ENCODE measurements around the gene FCRL6.

Gene FCRL6

DNA sequence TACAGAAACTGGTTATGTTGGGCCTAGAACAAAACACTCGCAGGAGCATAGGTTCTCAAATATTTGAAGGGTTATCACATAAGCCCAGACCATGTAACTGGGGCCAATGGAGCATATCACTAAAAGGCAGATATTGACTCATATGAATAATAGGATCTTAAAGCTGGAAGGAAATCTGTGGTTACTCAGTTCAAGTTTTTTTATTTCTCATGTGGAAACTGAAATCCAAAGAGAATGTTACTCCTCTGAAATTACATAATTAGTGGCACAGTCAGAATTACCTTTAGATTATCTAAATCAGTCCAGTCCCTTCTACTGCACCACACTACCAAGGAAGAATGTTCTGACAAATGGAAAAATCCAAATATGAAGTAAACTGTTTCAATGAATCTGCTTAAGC is 36.6 kb downstream of the FCRL6 start:
- H3K9me3 ChIP-seq (ENCODE audit: severe bottlenecking): no peaks in the 10 kb centered on the region
- no peak overlapping the region for H3K4me3 ChIP-seq (ENCODE audit: low read depth, low read length)
- no peak for DNase-seq
- peaks cover 96% of the 10 kb centered on the region for H3K27me3 ChIP-seq (ENCODE audit: insufficient read depth, low read depth, severe bottlenecking)
- TF ChIP-seq, protein P1, sequence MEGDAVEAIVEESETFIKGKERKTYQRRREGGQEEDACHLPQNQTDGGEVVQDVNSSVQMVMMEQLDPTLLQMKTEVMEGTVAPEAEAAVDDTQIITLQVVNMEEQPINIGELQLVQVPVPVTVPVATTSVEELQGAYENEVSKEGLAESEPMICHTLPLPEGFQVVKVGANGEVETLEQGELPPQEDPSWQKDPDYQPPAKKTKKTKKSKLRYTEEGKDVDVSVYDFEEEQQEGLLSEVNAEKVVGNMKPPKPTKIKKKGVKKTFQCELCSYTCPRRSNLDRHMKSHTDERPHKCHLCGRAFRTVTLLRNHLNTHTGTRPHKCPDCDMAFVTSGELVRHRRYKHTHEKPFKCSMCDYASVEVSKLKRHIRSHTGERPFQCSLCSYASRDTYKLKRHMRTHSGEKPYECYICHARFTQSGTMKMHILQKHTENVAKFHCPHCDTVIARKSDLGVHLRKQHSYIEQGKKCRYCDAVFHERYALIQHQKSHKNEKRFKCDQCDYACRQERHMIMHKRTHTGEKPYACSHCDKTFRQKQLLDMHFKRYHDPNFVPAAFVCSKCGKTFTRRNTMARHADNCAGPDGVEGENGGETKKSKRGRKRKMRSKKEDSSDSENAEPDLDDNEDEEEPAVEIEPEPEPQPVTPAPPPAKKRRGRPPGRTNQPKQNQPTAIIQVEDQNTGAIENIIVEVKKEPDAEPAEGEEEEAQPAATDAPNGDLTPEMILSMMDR (IDR thresholded peaks at IDR 0.05; ENCODE audit: low read depth, low read length): no peak
- H3K36me3 ChIP-seq: no peaks in the 10 kb centered on the region
- no peak overlapping the region for H3K27ac ChIP-seq

DNA sequence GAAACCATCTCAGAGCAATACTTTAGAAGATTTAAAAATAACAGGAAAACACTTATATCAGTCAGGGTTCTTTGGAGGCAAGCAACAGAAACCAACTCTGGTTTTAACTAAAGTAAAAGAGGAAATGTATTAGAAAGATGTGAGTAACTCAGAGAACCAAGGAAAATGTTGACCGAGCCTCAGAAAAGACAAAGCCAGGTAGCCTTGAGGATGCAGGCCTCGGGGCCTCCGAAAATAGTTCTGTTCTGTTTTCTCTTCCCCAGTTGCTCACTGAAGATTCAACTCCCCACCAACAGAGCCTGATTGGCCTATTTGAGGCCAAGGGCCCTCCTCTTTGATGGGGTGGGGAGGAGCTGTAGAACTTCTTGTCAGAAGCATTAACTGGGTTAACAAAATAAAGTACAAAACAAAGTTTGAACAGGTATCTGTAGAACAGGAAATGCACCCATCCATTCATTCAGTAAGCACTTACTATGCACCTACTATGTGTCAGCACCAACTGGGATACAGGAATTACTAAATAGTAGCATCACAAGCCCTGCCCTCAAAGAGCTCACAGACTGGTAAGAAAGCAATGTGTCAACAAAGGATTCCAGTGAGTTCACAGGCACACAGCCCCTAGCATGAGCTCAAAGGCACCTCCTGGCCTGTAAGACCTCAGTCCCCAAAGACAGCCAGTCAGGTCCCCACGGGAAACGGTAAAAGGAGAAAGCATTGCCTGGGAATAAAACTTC is 37.1 kb downstream of the FCRL6 start:
- DNase-seq: no peak
- H3K36me3 ChIP-seq: no peaks in the 10 kb centered on the region
- no peaks in the 10 kb centered on the region for H3K9me3 ChIP-seq (ENCODE audit: severe bottlenecking)
- TF ChIP-seq, protein P1 (IDR thresholded peaks at IDR 0.05; ENCODE audit: low read depth, low read length): no peak
- no peak overlapping the region for H3K27ac ChIP-seq
- no peak overlapping the region for H3K4me3 ChIP-seq (ENCODE audit: low read depth, low read length)
- peaks cover 96% of the 10 kb centered on the region for H3K27me3 ChIP-seq (ENCODE audit: insufficient read depth, low read depth, severe bottlenecking)

DNA sequence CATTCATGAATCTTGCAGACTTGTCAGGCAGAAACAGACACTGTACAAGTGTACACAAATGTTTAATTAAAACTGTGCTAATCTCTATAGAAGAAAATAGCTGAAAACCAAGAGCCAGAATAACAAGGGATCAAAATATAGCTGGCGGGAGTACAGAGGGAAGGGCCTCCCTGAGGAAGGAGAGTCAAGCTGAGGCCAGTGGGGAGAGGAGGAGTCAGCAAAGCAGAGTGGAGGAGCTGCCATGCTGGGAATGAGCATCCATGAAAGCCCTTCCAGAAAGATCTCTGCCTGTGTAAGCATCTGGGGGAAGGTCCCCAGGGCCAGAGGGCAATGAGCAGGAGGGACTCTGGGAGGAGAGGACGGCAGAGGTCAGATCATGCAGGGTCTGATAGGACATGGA is 39.6 kb downstream of the FCRL6 start:
- H3K4me3 ChIP-seq (ENCODE audit: low read depth, low read length): no peak overlapping the region
- no peak for DNase-seq
- H3K9me3 ChIP-seq (ENCODE audit: severe bottlenecking): no peaks in the 10 kb centered on the region
- TF ChIP-seq, protein P1 (IDR thresholded peaks at IDR 0.05; ENCODE audit: low read depth, low read length): no peak
- H3K36me3 ChIP-seq: no peaks in the 10 kb centered on the region
- H3K27me3 ChIP-seq (ENCODE audit: insufficient read depth, low read depth, severe bottlenecking): peaks cover 92% of the 10 kb centered on the region
- H3K27ac ChIP-seq: no peak overlapping the region

DNA sequence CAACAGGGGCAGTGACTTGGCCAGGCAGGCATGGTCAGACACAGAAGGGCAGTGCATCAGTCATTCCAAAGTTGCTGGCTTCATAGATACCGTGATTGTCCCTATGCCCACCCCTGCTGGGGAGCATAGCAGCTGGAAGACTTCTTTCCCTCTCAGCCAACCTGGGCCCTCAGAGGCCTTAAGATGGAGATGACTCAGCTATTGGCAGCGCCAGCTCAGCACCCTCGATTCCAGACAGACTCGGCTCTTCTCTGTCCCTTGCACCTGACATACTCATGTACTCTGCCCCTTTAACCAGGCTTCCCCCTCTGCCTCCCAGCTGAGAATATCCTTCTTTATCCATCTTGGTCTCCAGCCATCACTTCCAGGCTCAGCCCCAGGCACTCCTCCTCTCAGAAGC is 41.3 kb downstream of the FCRL6 start:
- no peak overlapping the region for H3K27ac ChIP-seq
- DNase-seq: no peak
- H3K9me3 ChIP-seq (ENCODE audit: severe bottlenecking): no peaks in the 10 kb centered on the region
- TF ChIP-seq, protein P1 (IDR thresholded peaks at IDR 0.05; ENCODE audit: low read depth, low read length): no peak
- peaks cover 92% of the 10 kb centered on the region for H3K27me3 ChIP-seq (ENCODE audit: insufficient read depth, low read depth, severe bottlenecking)
- H3K36me3 ChIP-seq: no peaks in the 10 kb centered on the region
- no peak overlapping the region for H3K4me3 ChIP-seq (ENCODE audit: low read depth, low read length)

DNA sequence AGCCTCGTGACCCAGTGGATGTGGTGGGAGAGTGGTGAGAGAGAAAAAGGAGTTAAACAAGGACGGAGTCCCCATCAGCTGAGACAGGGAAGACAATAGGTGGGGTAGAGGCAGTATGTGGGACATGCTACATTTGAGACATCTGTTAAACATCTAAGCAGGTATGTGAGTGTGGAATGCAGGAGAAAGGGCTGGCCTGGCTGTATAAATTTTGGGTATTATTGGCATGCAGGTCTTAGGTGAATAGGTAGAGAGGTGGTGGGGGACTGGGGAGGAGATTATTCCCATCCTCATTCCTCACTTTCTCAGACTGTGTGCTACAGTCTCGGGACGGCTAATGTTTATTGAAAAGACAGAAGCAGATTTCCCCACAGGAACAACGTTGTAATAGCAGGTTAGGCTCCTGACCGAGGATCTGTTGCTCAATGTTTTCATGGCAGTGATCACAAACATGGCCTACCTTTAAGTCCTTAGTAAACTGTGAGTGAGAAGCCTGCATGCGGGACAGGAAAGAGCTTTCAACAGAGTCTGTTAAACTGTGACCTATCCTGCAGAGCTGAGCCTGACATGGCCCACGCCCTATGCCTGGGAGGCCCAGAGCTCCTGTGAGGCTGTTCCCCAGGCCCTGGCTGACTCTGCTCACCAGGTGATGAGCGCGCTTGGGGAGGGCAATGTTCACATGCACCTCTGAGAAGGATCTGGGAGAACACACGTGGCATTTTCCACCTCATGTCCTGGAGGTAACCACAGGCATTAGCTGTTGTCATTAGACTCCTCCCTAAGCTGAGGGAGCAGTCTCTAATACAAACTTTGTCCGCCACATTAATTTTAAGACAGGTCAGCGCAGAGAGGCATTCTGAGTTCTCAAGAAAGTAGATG is 43.8 kb downstream of the FCRL6 start:
- TF ChIP-seq, protein P1 (IDR thresholded peaks at IDR 0.05; ENCODE audit: low read depth, low read length): no peak
- no peak for DNase-seq
- Histone ChIP-seq H3K27ac (no peak overlapping the region), H3K9me3 (ENCODE audit: severe bottlenecking) (no peaks in the 10 kb centered on the region), H3K36me3 (no peaks in the 10 kb centered on the region), H3K4me3 (ENCODE audit: low read depth, low read length) (no peak overlapping the region), H3K27me3 (ENCODE audit: insufficient read depth, low read depth, severe bottlenecking) (peaks cover 92% of the 10 kb centered on the region)
